Body of pancreas (tissue), 4 donors: Measurements from ENCODE around the gene MINPP1. TPM values are rescaled to one million over a fixed set of nuclear protein-coding genes. Genes with fewer than 3 reads are reported as not detected.

Source experiments
- ATAC-seq: fragments of 150-250 bp; one replicate; pipeline ENCODE4 v1.9.1; 2016
- DNase-seq, 4 donors: peaks; one replicate each; pipeline ENCODE4 v3.0.0-alpha.2; 2019
- H3K27ac ChIP-seq, 4 donors: fragments of 200-600 bp; sonication (generic); 1 replicate in 3 of 4; 2 replicates in 1 of 4; pipeline versions ENCODE4 v1.5.1 to v1.6.1; 2016 to 2019; ENCODE audit warnings: mild to moderate bottlenecking in 1 of 4, mixed read lengths in 1 of 4, moderate library complexity in 1 of 4
- H3K27me3 ChIP-seq, 2 donors: fragments of 200-600 bp; sonication (generic); one replicate each; pipeline ENCODE4 v1.6.0; 2016; ENCODE audit warnings: mild to moderate bottlenecking in 1 of 2
- H3K36me3 ChIP-seq, 2 donors: fragments of 200-600 bp; sonication (generic); replicated peaks in 1 of 2; 2 replicates each; pipeline ENCODE4 v1.5.1; 2016; ENCODE audit warnings: low read depth in 2 of 2; ENCODE audit not compliant: insufficient read depth in 1 of 2
- H3K4me1 ChIP-seq: fragments of 200-600 bp; sonication (generic); one replicate; pipeline ENCODE4 v1.6.0; 2016
- H3K4me3 ChIP-seq, 2 donors: fragments of 200-600 bp; sonication (generic); 1 replicate in 1 of 2; 2 replicates in 1 of 2; pipeline ENCODE4 v1.5.1; 2016 to 2019
- H3K9me3 ChIP-seq, 3 donors: fragments of 200-600 bp; sonication (generic); 1 replicate in 2 of 3; 2 replicates in 1 of 3; pipeline ENCODE4 v1.5.1; 2016
- POLR2A ChIP-seq, 3 donors: fragments of 450-650 bp; IDR thresholded peaks; one replicate each; pipeline ENCODE4 v1.6.1; 2016; ENCODE audit warnings: antibody characterized with exemption in 3 of 3, mild to moderate bottlenecking in 2 of 3
- WGBS, 2 donors: methylation state at CpG; one replicate each; pipeline ENCODE4 v1.1.5; 2017; 5-methylcytosine and 5-hydroxymethylcytosine counted together
- intact Hi-C: fragments of 100-400 bp; cut with DNase I; formaldehyde crosslinking; loops from one replicate; pipeline ENCODE4 v1.15.1; 2023
- microRNA-seq, 2 donors: library from miRNA; unstranded; fragments of <30 nt; microRNA quantifications; one replicate each; pipeline ENCODE4, GENCODE V29; 2016; ENCODE audit warnings: borderline number of aligned reads in 2 of 2, borderline replicate concordance in 2 of 2
- total RNA-seq, 2 donors: library from RNA; depleted of rRNA; stranded (reverse); fragments of >200 nt; gene quantifications; one replicate each; pipeline ENCODE4 v1.1.0, GENCODE V29; 2016

MINPP1 gene
- total RNA-seq, 2 donors from 2014 or later: 8.9 to 18.9 TPM

GRCh38 chr10:87600581-87600980, 95.9 kb downstream of the MINPP1 start:
- WGBS, 2 donors: 85 to 93% methylated on average over 1 of the region's 1 CpG

More at GRCh38 chr10:87600581-87600980, 95.9 kb downstream of the MINPP1 start:
- ATAC-seq (no peak), DNase-seq (no peak)
- Histone ChIP-seq H3K36me3 (no peaks in the 10 kb centered on the region), H3K4me1 (peaks cover 12% of the 10 kb centered on the region), H3K27me3 (no peaks in the 10 kb centered on the region), H3K27ac (no peak overlapping the region), H3K4me3 (no peak overlapping the region), H3K9me3 (no peaks in the 10 kb centered on the region)
- intact Hi-C loops: no loop called here
- TF ChIP-seq POLR2A (IDR thresholded peaks at IDR 0.05): no peak

Small RNA genes within 50 kb of the gene (microRNA-seq; reads per million reads assigned to microRNA genes)
- 0 reads per million in 2 donors for gene MIR4678

Other genes starting within 250 kb of the MINPP1 start
- gene NUTM2D, start 147.1 kb upstream of the MINPP1 start, total RNA-seq: 1 to 10 TPM; 1.3 to 6.5 TPM
- gene PAPSS2, start 155.0 kb downstream of the MINPP1 start, total RNA-seq: 10 to 100 TPM; 16.9 to 17.5 TPM